H1 (cell line): ENCODE measurements around the gene NCKIPSD. TPM values are rescaled to one million over a fixed set of nuclear protein-coding genes. Genes with fewer than 3 reads are reported as not detected.

ENCODE experiments used
- CTCF ChIA-PET: fragments of 300-600 bp; sonication (Branson Sonifier 250); formaldehyde crosslinking; loops from one replicate; lab custom pipeline; 2021; ENCODE audit not compliant: partially characterized antibody; lab: Charles Lee
- POLR2A ChIA-PET: fragments of 300-600 bp; sonication (Branson Sonifier 250); formaldehyde crosslinking; loops from one replicate; lab custom pipeline; 2021; ENCODE audit warnings: inconsistent platforms; ENCODE audit not compliant: partially characterized antibody; lab: Charles Lee
- DNase-seq, 2 experiments: peaks; one replicate each; pipeline versions ENCODE4 v3.0.0 to v3.0.0-alpha.2; 2010 to 2022; ENCODE audit warnings: low spot score in 2 of 2, low read depth in 1 of 2, mixed read lengths in 1 of 2
- FAIRE-seq: peaks from 2 replicates; lab custom pipeline; 2011; peaks lifted over from hg19 to GRCh38; lab: Jason Lieb, UNC
- H2AFZ ChIP-seq: 2 replicates; pipeline ENCODE4 v1.8.1; 2012; ENCODE audit warnings: low read length, inconsistent platforms
- H2AK5ac ChIP-seq: 2 replicates; pipeline ENCODE4 v1.6.1; 2013; ENCODE audit warnings: low read depth, low read length
- H2BK120ac ChIP-seq: replicated peaks from 2 replicates; pipeline ENCODE3; 2013; ENCODE audit warnings: low read depth, low read length, inconsistent platforms
- H2BK12ac ChIP-seq: 2 replicates; pipeline ENCODE4 v1.6.1; 2013; ENCODE audit warnings: low read depth, low read length
- H2BK15ac ChIP-seq: 2 replicates; pipeline ENCODE4 v1.6.1; 2013; ENCODE audit warnings: low read length
- H2BK20ac ChIP-seq: 2 replicates; pipeline ENCODE4 v1.6.1; 2013; ENCODE audit warnings: low read length
- H2BK5ac ChIP-seq: 2 replicates; pipeline ENCODE4 v1.6.1; 2013; ENCODE audit warnings: low read depth, low read length
- H3K14ac ChIP-seq: 2 replicates; pipeline ENCODE4 v1.6.1; 2013; ENCODE audit warnings: inconsistent platforms; ENCODE audit not compliant: insufficient read length
- H3K18ac ChIP-seq: 2 replicates; pipeline ENCODE4 v1.6.1; 2013; ENCODE audit warnings: low read length; ENCODE audit errors: extremely low read depth
- H3K23ac ChIP-seq: 2 replicates; pipeline ENCODE4 v1.6.1; 2013; ENCODE audit warnings: inconsistent platforms; ENCODE audit not compliant: insufficient read length
- H3K23me2 ChIP-seq: 2 replicates; pipeline ENCODE4 v1.6.1; 2013; ENCODE audit warnings: low read depth, low read length
- H3K27ac ChIP-seq: 2 replicates; pipeline ENCODE4 v1.6.1; 2011; ENCODE audit warnings: low read depth, low read length, inconsistent platforms
- H3K27me3 ChIP-seq, 4 experiments: replicated peaks in 1 of 4; 1 replicate in 1 of 4; 2 replicates in 3 of 4; pipeline versions ENCODE4 v1.6.1 to v1.8.1; 2011 to 2013; ENCODE audit warnings: low read length in 3 of 4, mild to moderate bottlenecking in 3 of 4, inconsistent platforms in 2 of 4, mixed read lengths in 2 of 4, moderate library complexity in 1 of 4; ENCODE audit not compliant: control insufficient read depth in 3 of 4, insufficient read depth in 3 of 4; ENCODE audit errors: extremely low read depth in 1 of 4
- H3K36me3 ChIP-seq, 4 experiments: 2 replicates each; pipeline versions ENCODE4 v1.6.1 to v1.8.1; 2011 to 2013; ENCODE audit warnings: mild to moderate bottlenecking in 4 of 4, low read length in 3 of 4, moderate library complexity in 2 of 4, control low read depth in 1 of 4, inconsistent platforms in 1 of 4; ENCODE audit not compliant: insufficient read depth in 4 of 4, control insufficient read depth in 2 of 4
- H3K4ac ChIP-seq: replicated peaks from 2 replicates; pipeline ENCODE3; 2013; ENCODE audit warnings: low read length, low read depth, mixed read lengths, inconsistent platforms; ENCODE audit not compliant: insufficient read length
- H3K4me1 ChIP-seq, 4 experiments: replicated peaks in 1 of 4; 1 replicate in 1 of 4; 2 replicates in 3 of 4; pipeline versions ENCODE4 v1.6.1 to v1.8.1; 2011 to 2013; ENCODE audit warnings: low read length in 3 of 4, inconsistent platforms in 2 of 4, mixed read lengths in 1 of 4; ENCODE audit not compliant: insufficient read depth in 4 of 4, control insufficient read depth in 3 of 4
- H3K4me2 ChIP-seq, 2 experiments: 2 replicates each; pipeline versions ENCODE4 v1.6.1 to v1.8.1; 2011 to 2013; ENCODE audit warnings: low read depth in 2 of 2, low read length in 2 of 2, control low read depth in 1 of 2, inconsistent platforms in 1 of 2, mild to moderate bottlenecking in 1 of 2; ENCODE audit not compliant: insufficient read depth in 1 of 2
- H3K4me3 ChIP-seq, 4 experiments: fragments of 200-600, 300-600 bp in 1 of 4; sonication (generic), shearing (Covaris generic), sonication (Bioruptor Twin) in 1 of 4; 2 replicates each; pipeline versions ENCODE4 v1.5.1 to v1.8.1; 2011 to 2016; ENCODE audit warnings: low read length in 4 of 4, low read depth in 3 of 4, control low read depth in 2 of 4, inconsistent platforms in 2 of 4, mild to moderate bottlenecking in 2 of 4, mixed read lengths in 1 of 4, moderate library complexity in 1 of 4; ENCODE audit not compliant: insufficient read depth in 2 of 4; ENCODE audit errors: extremely low read depth in 1 of 4
- H3K56ac ChIP-seq: replicated peaks from 2 replicates; pipeline ENCODE3; 2013; ENCODE audit warnings: low read depth, mild to moderate bottlenecking, mixed read lengths, low read length, inconsistent platforms; ENCODE audit not compliant: insufficient read length
- H3K79me1 ChIP-seq: 2 replicates; pipeline ENCODE4 v1.6.1; 2013; ENCODE audit warnings: low read depth, low read length, control low read depth
- H3K79me2 ChIP-seq, 2 experiments: 2 replicates each; pipeline versions ENCODE4 v1.6.1 to v1.8.1; 2012 to 2013; ENCODE audit warnings: low read length in 2 of 2, mild to moderate bottlenecking in 2 of 2, inconsistent platforms in 1 of 2; ENCODE audit not compliant: insufficient read depth in 2 of 2, control insufficient read depth in 1 of 2
- H3K9ac ChIP-seq, 4 experiments: replicated peaks in 1 of 4; 1 replicate in 1 of 4; 2 replicates in 3 of 4; pipeline versions ENCODE4 v1.6.1 to v1.8.1; 2011 to 2013; ENCODE audit warnings: low read depth in 3 of 4, low read length in 3 of 4, control low read depth in 2 of 4, mild to moderate bottlenecking in 2 of 4, moderate library complexity in 2 of 4, inconsistent platforms in 1 of 4; ENCODE audit errors: extremely low read depth in 1 of 4
- H3K9me3 ChIP-seq, 2 experiments: 2 replicates each; pipeline versions ENCODE4 v1.6.1 to v1.8.1; 2012 to 2013; ENCODE audit warnings: mild to moderate bottlenecking in 2 of 2, moderate library complexity in 2 of 2, control low read depth in 1 of 2, inconsistent platforms in 1 of 2, low read depth in 1 of 2, low read length in 1 of 2, mixed read lengths in 1 of 2; ENCODE audit not compliant: insufficient read depth in 2 of 2
- H4K20me1 ChIP-seq, 2 experiments: replicated peaks in 1 of 2; 2 replicates each; pipeline versions ENCODE3 to v1.8.1; 2011 to 2013; ENCODE audit warnings: inconsistent platforms in 2 of 2, low read length in 2 of 2, mild to moderate bottlenecking in 1 of 2; ENCODE audit not compliant: insufficient read depth in 2 of 2, control insufficient read depth in 1 of 2
- H4K5ac ChIP-seq: 2 replicates; pipeline ENCODE4 v1.6.1; 2013; ENCODE audit warnings: low read length, low read depth, mixed read lengths, inconsistent platforms; ENCODE audit not compliant: insufficient read length
- H4K8ac ChIP-seq: 2 replicates; pipeline ENCODE4 v1.8.0; 2013; ENCODE audit warnings: mild to moderate bottlenecking, moderate library complexity, low read length, inconsistent platforms; ENCODE audit not compliant: insufficient read depth; ENCODE audit errors: extremely low read depth
- H4K91ac ChIP-seq: replicated peaks from 2 replicates; pipeline ENCODE3; 2013; ENCODE audit warnings: low read length, mixed read lengths, inconsistent platforms; ENCODE audit not compliant: insufficient read length
- CHD1 ChIP-seq: IDR thresholded peaks from 2 replicates; pipeline ENCODE4 v1.6.1; 2012; ENCODE audit warnings: low read depth, low read length, improper control_type of control experiment
- CREB1 ChIP-seq: IDR thresholded peaks from 2 replicates; pipeline ENCODE4 v1.6.1; 2012; ENCODE audit warnings: inconsistent platforms
- GABPA ChIP-seq: IDR thresholded peaks from 2 replicates; pipeline ENCODE4 v1.6.1; 2011; ENCODE audit warnings: mild to moderate bottlenecking, low read length, moderate library complexity, borderline replicate concordance; ENCODE audit not compliant: insufficient read depth
- HDAC6 ChIP-seq: IDR thresholded peaks from one replicate; pipeline ENCODE4 v1.7.1; 2012; ENCODE audit warnings: low read depth, mild to moderate bottlenecking, inconsistent platforms, low read length, moderate library complexity
- JUND ChIP-seq: IDR thresholded peaks from 2 replicates; pipeline ENCODE4 v1.6.1; 2011; ENCODE audit warnings: mild to moderate bottlenecking, improper control_type of control experiment, low read length
- KDM4A ChIP-seq: IDR thresholded peaks from one replicate; pipeline ENCODE4 v1.7.1; 2012; ENCODE audit warnings: low read depth, mild to moderate bottlenecking, moderate library complexity, low read length, inconsistent platforms; ENCODE audit not compliant: severe bottlenecking
- SIRT6 ChIP-seq: IDR thresholded peaks from one replicate; pipeline ENCODE4 v1.7.1; 2012; ENCODE audit warnings: low read length, inconsistent platforms
- WGBS, 2 experiments: shearing (Covaris generic) in 1 of 2; methylation state at CpG; one replicate each; pipeline versions ENCODE4 v1.1.6 to v1.1.7; 2013 to 2015; ENCODE audit warnings: low lambda C conversion rate in 2 of 2, mixed read lengths in 2 of 2, inconsistent platforms in 1 of 2, low coverage in 1 of 2, missing lambda C conversion rate in 1 of 2; ENCODE audit not compliant: insufficient replicate concordance in 2 of 2, insufficient coverage in 1 of 2, insufficient read length in 1 of 2; ENCODE audit errors: extremely low coverage in 1 of 2, missing lambda C conversion rate in 1 of 2; 5-methylcytosine and 5-hydroxymethylcytosine counted together
- polyA plus RNA-seq, 7 experiments: library from polyadenylated mRNA; depleted of rRNA in 3 of 7; stranded (reverse) in 5 of 7; unstranded in 2 of 7; fragments of >200 nt in 5 of 7; fragments of 200-250 nt in 2 of 7; gene quantifications; 1 replicate in 5 of 7; 2 replicates in 1 of 7; 4 replicates in 1 of 7; pipeline versions ENCODE4 v1.2.1 to v1.2.3, GENCODE V29; 2011 to 2013; ENCODE audit warnings: missing spikeins in 2 of 7, mixed read lengths in 2 of 7
- total RNA-seq: library from RNA; stranded (reverse); fragmentation: NEBNext Ultra II Directional; extraction: Animal tissue kit (Norgen Biotek cat#: 25700); gene quantifications from 2 replicates; pipeline ENCODE4 v1.2.1, GENCODE V29; 2021

Gene NCKIPSD
- total and polyA plus RNA-seq, 2 of the 8 experiments (the other 6 are each of a cell fraction or from before 2014, with no cell fraction given) = 34.7 to 91.8 TPM

- Histone ChIP-seq H4K20me1 (peaks cover 14 to 30% of the 10 kb centered on the region in 2 experiments), H3K23me2 (no peaks in the 10 kb centered on the region), H3K9me3 (no peaks in the 10 kb centered on the region), H3K18ac (no peak overlapping the region), H3K23ac (no peak overlapping the region), H2BK120ac (no peak overlapping the region), H2BK5ac (no peak overlapping the region), H3K4ac (no peak overlapping the region), H3K79me2 (peaks cover 38 to 91% of the 10 kb centered on the region in 2 experiments), H3K27me3 (no peaks in the 10 kb centered on the region), H4K5ac (no peak overlapping the region), H3K36me3 (peaks cover 2 to 33% (median 9%) of the 10 kb centered on the region in 4 experiments; a peak in 5 of 8 replicates), H3K56ac (no peak overlapping the region), H4K91ac (no peak overlapping the region), H2BK15ac (no peak overlapping the region), H3K9ac (no peak overlapping the region; a peak in 1 of 7 replicates), H2BK12ac (no peak overlapping the region), H3K4me2 (no peak overlapping the region)
- ChIA-PET POLR2A (interaction anchor here (0.5 to 13.3 kb wide), 7 partner anchors 10 to 392 kb away, joined by 3 to 187 read pairs (median 3); partner anchors contain the start of genes IP6K2, NCKIPSD and QRICH1), CTCF (no interaction called here)
- 92% methylated on average over 11 of the region's 11 CpGs; no CpG with 5 or more reads in 1 of the 2 experiments for WGBS, 2 experiments
- no peak for FAIRE-seq
- TF ChIP-seq HDAC6 = no peak
- no peak for TF ChIP-seq GABPA
- TF ChIP-seq CREB1 = no peak
- TF ChIP-seq JUND = no peak
- TF ChIP-seq CHD1 = no peak
- no peak for TF ChIP-seq KDM4A
- no peak for TF ChIP-seq SIRT6
- TF ChIP-seq, all 59 proteins: peak for 0
- H2AFZ ChIP-seq = no peak overlapping the region
- peaks cover 6% of the 10 kb centered on the region for H3K79me1 ChIP-seq
- no peak overlapping the region for H3K14ac ChIP-seq
- H3K4me1 ChIP-seq = peaks cover 0 to 12% (median 3%) of the 10 kb centered on the region in 4 experiments; a peak in 6 of 7 replicates
- H2AK5ac ChIP-seq = no peak overlapping the region
- H3K4me3 ChIP-seq = no peak overlapping the region
- no peak overlapping the region for H3K27ac ChIP-seq
- no peak overlapping the region for H2BK20ac ChIP-seq
- DNase-seq = no peak
- no peak overlapping the region for H4K8ac ChIP-seq
These were observed 15.2 kb upstream of the NCKIPSD start for GRCh38 chr3:48700731-48701405.
